SH-SY5Y (cell line): ENCODE measurements around the gene NDUFS5.

Source experiments
- GATA2 ChIP-seq: IDR thresholded peaks from 2 replicates; pipeline ENCODE4 v1.6.1; 2011; ENCODE audit warnings: mild to moderate bottlenecking, low read depth, low read length
- GATA3 ChIP-seq: IDR thresholded peaks from 2 replicates; pipeline ENCODE4 v1.6.1; 2011; ENCODE audit warnings: low read depth, mild to moderate bottlenecking, low read length, moderate library complexity

GRCh38 chr1:38997034-38997900 lies 28.9 kb upstream of the NDUFS5 start:
- TF ChIP-seq GATA2 = no peak
- no peak for TF ChIP-seq GATA3
